ENCODE data around the gene DEXI. TPM values are rescaled to one million over a fixed set of nuclear protein-coding genes. Genes with fewer than 3 reads are reported as not detected.

Gene DEXI
- total RNA-seq, 1 donor from 2014 or later: 94.2 TPM

GRCh38 chr16:10897134-10897533 is 45.1 kb downstream of the DEXI start:
- intact Hi-C loops (cut with DNase I): no loop called here
- no peaks in the 10 kb centered on the region for H3K27me3 ChIP-seq
- H3K4me1 ChIP-seq: no peaks in the 10 kb centered on the region

GRCh38 chr16:10896723-10897122 is 45.5 kb downstream of the DEXI start:
- Histone ChIP-seq H3K27me3 (no peaks in the 10 kb centered on the region), H3K27ac (no peak overlapping the region), H3K36me3 (no peaks in the 10 kb centered on the region), H3K4me1 (no peaks in the 10 kb centered on the region), H3K9me3 (no peaks in the 10 kb centered on the region), H3K4me3 (no peak overlapping the region)
- DNase-seq (ENCODE audit: low spot score in 2 of 2): no peak
- intact Hi-C loops (cut with DNase I): no loop called here
- TF ChIP-seq CTCF (IDR thresholded peaks at IDR 0.05): no peak

More at GRCh38 chr16:10897134-10897533, 45.1 kb downstream of the DEXI start:
- no peak for TF ChIP-seq CTCF (IDR thresholded peaks at IDR 0.05)
- DNase-seq (ENCODE audit: low spot score in 2 of 2): no peak
- Histone ChIP-seq H3K36me3 (no peaks in the 10 kb centered on the region), H3K27ac (no peak overlapping the region), H3K4me3 (no peak overlapping the region), H3K9me3 (no peaks in the 10 kb centered on the region)

- Histone ChIP-seq H3K9me3 (no peaks in the 10 kb centered on the region), H3K27ac (no peak overlapping the region), H3K27me3 (no peaks in the 10 kb centered on the region), H3K4me1 (no peaks in the 10 kb centered on the region), H3K36me3 (no peaks in the 10 kb centered on the region), H3K4me3 (no peak overlapping the region)
- no peak for TF ChIP-seq CTCF (IDR thresholded peaks at IDR 0.05)
- no peak for DNase-seq (ENCODE audit: low spot score in 2 of 2)
- intact Hi-C loops (cut with DNase I): no loop called here
Observed at GRCh38 chr16:10896165-10896564, 46.1 kb downstream of the DEXI start.

- no peaks in the 10 kb centered on the region for H3K27me3 ChIP-seq
- H3K4me1 ChIP-seq: no peaks in the 10 kb centered on the region
- no peak overlapping the region for H3K4me3 ChIP-seq
- intact Hi-C loops (cut with DNase I): no loop called here
- H3K27ac ChIP-seq: no peak overlapping the region
- no peak for DNase-seq (ENCODE audit: low spot score in 2 of 2)
- no peaks in the 10 kb centered on the region for H3K9me3 ChIP-seq
- TF ChIP-seq CTCF (IDR thresholded peaks at IDR 0.05): no peak
- no peaks in the 10 kb centered on the region for H3K36me3 ChIP-seq
Observed at GRCh38 chr16:10895053-10895946, 47.0 kb downstream of the DEXI start.

GRCh38 chr16:10892782-10893318 is 49.4 kb downstream of the DEXI start:
- Histone ChIP-seq H3K4me3 (no peak overlapping the region), H3K27me3 (no peaks in the 10 kb centered on the region), H3K4me1 (no peaks in the 10 kb centered on the region), H3K9me3 (no peaks in the 10 kb centered on the region), H3K27ac (no peak overlapping the region), H3K36me3 (no peaks in the 10 kb centered on the region)
- no peak for DNase-seq (ENCODE audit: low spot score in 2 of 2)
- TF ChIP-seq CTCF (IDR thresholded peaks at IDR 0.05): no peak
- intact Hi-C loops (cut with DNase I): no loop called here
